Dedifferentiated amniotic fluid mesenchymal stem cell (primary cell): Measurements from ENCODE around the gene PLK4.
A peak's percentile ranks its signal among the peaks of the same experiment; 100 is the strongest.

ENCODE experiments used
- DNase-seq: peaks from one replicate; pipeline ENCODE4 v3.0.0-alpha.2; 2016; ENCODE audit errors: extremely low spot score

The PLK4 gene

GRCh38 chr4:127880763-127881562 lies at the start of gene PLK4:
TSS of gene PLK4 (plus strand) at chr4:127880893. CDS start at chr4:127881135, 242 bp downstream.
- DNase-seq = peak; percentile 93

- DNase-seq = peak; percentile 8
Measured at GRCh38 chr4:127832585-127832984, 48.1 kb upstream of the PLK4 start.

- DNase-seq = no peak
Measured at GRCh38 chr4:127843704-127844600, 36.7 kb upstream of the PLK4 start.

- no peak for DNase-seq
Measured at GRCh38 chr4:127844601-127845116, 36.0 kb upstream of the PLK4 start.

GRCh38 chr4:127846061-127846460 lies 34.6 kb upstream of the PLK4 start:
- DNase-seq = no peak

- no peak for DNase-seq
Measured at GRCh38 chr4:127846765-127847164, 33.9 kb upstream of the PLK4 start.

GRCh38 chr4:127849505-127850234 lies 31.0 kb upstream of the PLK4 start:
- no peak for DNase-seq

GRCh38 chr4:127852661-127853060 lies 28.0 kb upstream of the PLK4 start:
- DNase-seq = no peak

GRCh38 chr4:127856196-127856812 lies 24.4 kb upstream of the PLK4 start:
- DNase-seq = no peak

- peak; percentile 87 for DNase-seq
Measured at GRCh38 chr4:127856813-127857447, 23.8 kb upstream of the PLK4 start.

GRCh38 chr4:127857641-127858040 lies 23.1 kb upstream of the PLK4 start:
- DNase-seq = no peak

- no peak for DNase-seq
Measured at GRCh38 chr4:127868196-127868595, 12.5 kb upstream of the PLK4 start.

- no peak for DNase-seq
Measured at GRCh38 chr4:127870281-127870680, 10.4 kb upstream of the PLK4 start.

- DNase-seq = peak; percentile 74
Measured at GRCh38 chr4:127870688-127871087, 10.0 kb upstream of the PLK4 start.

GRCh38 chr4:127875791-127876190 lies 4.9 kb upstream of the PLK4 start:
- no peak for DNase-seq

GRCh38 chr4:127881563-127881864 lies 821 bp downstream of the PLK4 start:
- DNase-seq = no peak

GRCh38 chr4:127888559-127888958 lies 7.9 kb downstream of the PLK4 start:
- DNase-seq = no peak

GRCh38 chr4:127889903-127890302 lies 9.2 kb downstream of the PLK4 start:
- no peak for DNase-seq

GRCh38 chr4:127896069-127896468 lies 15.4 kb downstream of the PLK4 start:
- no peak for DNase-seq

- DNase-seq = no peak
Measured at GRCh38 chr4:127896528-127896927, 15.8 kb downstream of the PLK4 start.

GRCh38 chr4:127899682-127900081 lies 19.0 kb downstream of the PLK4 start:
- peak; percentile 13 for DNase-seq
